ENCODE results near the gene CDH6.

GRCh38 chr5:31208043-31208442, 14.6 kb downstream of the CDH6 start:
- TF ChIP-seq CTCF (IDR thresholded peaks at IDR 0.05; ENCODE audit: insufficient read depth, low read depth, low read length) (no peak), EZH2 (IDR thresholded peaks at IDR 0.05; ENCODE audit: insufficient read depth, low read length) (no peak)
